ENCODE results near the gene SLC22A7. TPM values are rescaled to one million over a fixed set of nuclear protein-coding genes. Genes with fewer than 3 reads are reported as not detected.
A peak's percentile ranks its signal among the peaks of the same experiment; 100 is the strongest.

SLC22A7 gene
- total RNA-seq = not detected in 2 replicates

GRCh38 chr6:43297644-43298564, at the start of gene SLC22A7:
Gene SLC22A7, plus strand, starts transcription at chr6:43298260. Its CDS starts 99 bp downstream, at chr6:43298359.
- intact Hi-C loops (cut with micrococcal nuclease) = no loop called here
- Mint-ChIP-seq H3K4me3 (no peak within 1 kb of the TSS), H3K4me1 (peaks cover 4% of the 10 kb centered on the region), H3K36me3 (ENCODE audit: low read depth) (no peaks in the 10 kb centered on the region), H3K9me3 (no peaks in the 10 kb centered on the region), H3K27ac (no peak within 1 kb of the TSS), H3K27me3 (peaks cover 2% of the 10 kb centered on the region)
- ATAC-seq (ENCODE audit: low read depth) (no peak), DNase-seq (no peak)
- CTCF ChIA-PET = interaction anchor here (2.1 to 2.5 kb wide), 2 partner anchors 10 to 100 kb away, joined by 4 to 13 read pairs; partner anchors contain the start of gene CRIP3
- POLR2A ChIA-PET = interaction anchor here (0.6 kb wide), 1 partner anchor 272 kb away, joined by 3 read pairs; no protein-coding TSS in a partner anchor
- TF ChIP-seq, protein P1, sequence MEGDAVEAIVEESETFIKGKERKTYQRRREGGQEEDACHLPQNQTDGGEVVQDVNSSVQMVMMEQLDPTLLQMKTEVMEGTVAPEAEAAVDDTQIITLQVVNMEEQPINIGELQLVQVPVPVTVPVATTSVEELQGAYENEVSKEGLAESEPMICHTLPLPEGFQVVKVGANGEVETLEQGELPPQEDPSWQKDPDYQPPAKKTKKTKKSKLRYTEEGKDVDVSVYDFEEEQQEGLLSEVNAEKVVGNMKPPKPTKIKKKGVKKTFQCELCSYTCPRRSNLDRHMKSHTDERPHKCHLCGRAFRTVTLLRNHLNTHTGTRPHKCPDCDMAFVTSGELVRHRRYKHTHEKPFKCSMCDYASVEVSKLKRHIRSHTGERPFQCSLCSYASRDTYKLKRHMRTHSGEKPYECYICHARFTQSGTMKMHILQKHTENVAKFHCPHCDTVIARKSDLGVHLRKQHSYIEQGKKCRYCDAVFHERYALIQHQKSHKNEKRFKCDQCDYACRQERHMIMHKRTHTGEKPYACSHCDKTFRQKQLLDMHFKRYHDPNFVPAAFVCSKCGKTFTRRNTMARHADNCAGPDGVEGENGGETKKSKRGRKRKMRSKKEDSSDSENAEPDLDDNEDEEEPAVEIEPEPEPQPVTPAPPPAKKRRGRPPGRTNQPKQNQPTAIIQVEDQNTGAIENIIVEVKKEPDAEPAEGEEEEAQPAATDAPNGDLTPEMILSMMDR (IDR thresholded peaks at IDR 0.05) = no peak

GRCh38 chr6:43248791-43249190, 49.3 kb upstream of the SLC22A7 start:
- intact Hi-C loops (cut with micrococcal nuclease) = loop anchor here (5.0 to 10.0 kb wide), 2 partner anchors 264 to 376 kb away; partner anchors contain the start of genes GTPBP2 and LRRC73
- Mint-ChIP-seq H3K27me3 (peaks cover 30% of the 10 kb centered on the region), H3K36me3 (ENCODE audit: low read depth) (peaks cover 3% of the 10 kb centered on the region), H3K4me1 (peaks cover 29% of the 10 kb centered on the region), H3K27ac (no peak overlapping the region), H3K9me3 (no peaks in the 10 kb centered on the region), H3K4me3 (no peak overlapping the region)
- ChIA-PET POLR2A (interaction anchor here (0.6 to 1.5 kb wide), 3 partner anchors 19 to 229 kb away, joined by 4 to 5 read pairs (median 4); partner anchors contain the start of genes DNPH1 and TJAP1), CTCF (interaction anchor here (1.3 kb wide), 1 partner anchor 60 kb away, joined by 3 read pairs; the partner anchor contains the start of gene CRIP3)
- ATAC-seq (ENCODE audit: low read depth) (no peak), DNase-seq (no peak)
- TF ChIP-seq, protein P1 (IDR thresholded peaks at IDR 0.05) = no peak

DNA sequence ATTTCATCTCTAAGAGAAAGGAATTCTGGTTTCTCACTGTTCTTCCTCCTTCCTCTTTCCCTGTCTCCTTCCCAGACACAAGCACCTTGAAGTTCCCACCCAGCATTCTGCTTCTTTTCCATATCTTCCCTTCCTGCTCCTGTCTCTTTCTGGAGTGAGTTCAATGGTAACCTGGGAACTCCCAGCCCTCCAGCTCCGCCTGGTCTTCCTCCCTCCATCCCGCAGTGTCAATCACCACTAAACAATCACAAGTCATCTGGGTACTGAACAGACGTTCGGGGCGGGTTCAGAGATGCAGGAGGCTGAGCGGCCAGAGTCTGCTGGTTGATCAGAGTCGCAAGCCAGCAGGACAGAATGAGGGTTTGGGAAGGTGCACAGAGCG, 47.1 kb upstream of the SLC22A7 start:
- H3K9me3 Mint-ChIP-seq = no peaks in the 10 kb centered on the region
- H3K4me3 Mint-ChIP-seq = no peak overlapping the region
- ChIA-PET POLR2A (no interaction called here), CTCF (no interaction called here)
- ATAC-seq (ENCODE audit: low read depth) (no peak), DNase-seq (no peak)
- TF ChIP-seq, protein P1 (IDR thresholded peaks at IDR 0.05) = no peak
- H3K36me3 Mint-ChIP-seq (ENCODE audit: low read depth) = peaks cover 3% of the 10 kb centered on the region
- H3K27ac Mint-ChIP-seq = peak overlapping the region; percentile 47
- peaks cover 35% of the 10 kb centered on the region for H3K27me3 Mint-ChIP-seq
- H3K4me1 Mint-ChIP-seq = peaks cover 30% of the 10 kb centered on the region
- intact Hi-C loops (cut with micrococcal nuclease) = no loop called here

DNA sequence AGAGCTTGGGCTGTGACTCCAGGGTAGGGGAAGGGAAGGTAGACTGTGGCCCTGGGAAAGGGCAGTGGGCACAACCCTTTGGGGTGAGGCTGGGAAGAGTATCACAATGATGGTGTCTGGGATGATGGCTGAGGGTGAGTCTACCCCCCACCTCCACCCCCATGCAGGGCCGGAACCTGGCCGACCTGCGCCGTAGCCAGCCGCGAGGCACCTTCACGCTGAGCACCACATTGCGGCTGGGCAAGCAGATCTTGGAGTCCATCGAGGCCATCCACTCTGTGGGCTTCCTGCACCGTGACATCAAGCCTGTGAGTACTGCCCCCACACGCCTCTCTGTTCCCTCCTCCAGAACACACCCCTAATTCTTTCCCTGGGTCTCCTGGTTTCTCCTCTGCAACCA, 44.7 kb upstream of the SLC22A7 start:
- TF ChIP-seq, protein P1 (IDR thresholded peaks at IDR 0.05) = no peak
- no peak for ATAC-seq (ENCODE audit: low read depth)
- intact Hi-C loops (cut with micrococcal nuclease) = no loop called here
- Mint-ChIP-seq H3K27me3 (peaks cover 37% of the 10 kb centered on the region), H3K27ac (no peak overlapping the region), H3K36me3 (ENCODE audit: low read depth) (no peaks in the 10 kb centered on the region), H3K4me1 (peaks cover 10% of the 10 kb centered on the region), H3K9me3 (no peaks in the 10 kb centered on the region), H3K4me3 (no peak overlapping the region)
- CTCF ChIA-PET = no interaction called here
- POLR2A ChIA-PET = interaction anchor here (0.6 kb wide), 1 partner anchor 224 kb away, joined by 8 read pairs; the partner anchor contains the start of gene TJAP1
- no peak for DNase-seq

GRCh38 chr6:43254138-43254817, 43.8 kb upstream of the SLC22A7 start:
- ATAC-seq (ENCODE audit: low read depth) (no peak), DNase-seq (no peak)
- Mint-ChIP-seq H3K4me3 (no peak overlapping the region), H3K27ac (no peak overlapping the region), H3K27me3 (peaks cover 36% of the 10 kb centered on the region), H3K9me3 (no peaks in the 10 kb centered on the region), H3K4me1 (peaks cover 10% of the 10 kb centered on the region), H3K36me3 (ENCODE audit: low read depth) (no peaks in the 10 kb centered on the region)
- intact Hi-C loops (cut with micrococcal nuclease) = no loop called here
- ChIA-PET CTCF (no interaction called here), POLR2A (no interaction called here)
- TF ChIP-seq, protein P1 (IDR thresholded peaks at IDR 0.05) = no peak
